ENCODE data around the gene LYST.
A peak's percentile ranks its signal among the peaks of the same experiment; 100 is the strongest.
"Not testable (repeated sequence)": the region's sequence is repeated elsewhere in the genome, so short reads cannot be mapped to it uniquely, and the experiment has no call there.

LYST gene

GRCh38 chr1:235649368-235650163, 217.1 kb downstream of the LYST start, which contains the start of gene GNG4:
TSS of gene GNG4 (minus strand) at chr1:235649784. CDS start at chr1:235583838, 65,946 bp downstream.
- DNase-seq = peak; percentile 28

DNA sequence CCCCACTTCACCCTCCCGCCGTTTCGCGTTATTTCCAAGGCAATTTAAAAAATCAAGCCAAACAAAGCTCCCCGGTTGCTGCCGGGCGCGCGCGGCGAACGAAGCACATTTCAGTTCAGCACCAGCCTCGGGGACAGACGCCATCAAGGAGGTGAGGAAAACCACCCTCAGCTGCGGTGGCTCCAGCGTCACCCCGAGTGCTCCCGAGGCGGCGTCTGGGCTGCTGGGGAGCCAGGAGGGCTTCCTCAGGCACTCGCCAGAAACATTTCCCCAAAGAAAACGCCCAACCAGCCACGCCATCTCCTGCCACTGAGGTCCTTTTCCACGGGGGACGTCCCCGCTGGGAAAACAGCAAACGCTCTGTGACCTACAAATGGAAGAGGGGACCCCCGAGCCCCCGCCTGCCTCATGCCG, 217.7 kb downstream of the LYST start:
- DNase-seq = no peak

DNA sequence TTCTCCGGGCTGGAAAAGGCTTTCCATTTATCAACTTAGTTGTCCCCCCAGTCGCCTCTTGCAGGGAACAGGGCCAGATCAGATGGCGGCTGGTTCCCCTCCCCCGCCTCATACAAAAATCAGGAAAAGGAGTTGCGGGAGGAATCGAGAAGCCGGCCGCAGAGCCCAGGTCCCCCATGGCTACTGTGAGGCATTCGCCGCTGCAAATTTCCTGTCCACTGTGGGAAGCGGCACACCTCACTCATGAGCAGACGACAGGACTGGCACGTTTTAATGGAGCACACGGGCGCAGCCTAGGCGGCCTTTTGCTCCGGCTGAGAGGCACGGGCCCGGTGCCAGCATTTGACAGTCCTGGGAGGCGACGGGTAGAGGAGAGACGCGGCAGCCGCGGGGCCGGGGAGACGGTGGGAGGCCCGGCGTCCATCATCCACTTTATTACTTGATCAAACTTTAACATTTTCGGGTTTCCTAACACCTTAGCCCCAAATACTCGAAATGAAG, 218.2 kb downstream of the LYST start:
- peak; percentile 75 for DNase-seq

DNA sequence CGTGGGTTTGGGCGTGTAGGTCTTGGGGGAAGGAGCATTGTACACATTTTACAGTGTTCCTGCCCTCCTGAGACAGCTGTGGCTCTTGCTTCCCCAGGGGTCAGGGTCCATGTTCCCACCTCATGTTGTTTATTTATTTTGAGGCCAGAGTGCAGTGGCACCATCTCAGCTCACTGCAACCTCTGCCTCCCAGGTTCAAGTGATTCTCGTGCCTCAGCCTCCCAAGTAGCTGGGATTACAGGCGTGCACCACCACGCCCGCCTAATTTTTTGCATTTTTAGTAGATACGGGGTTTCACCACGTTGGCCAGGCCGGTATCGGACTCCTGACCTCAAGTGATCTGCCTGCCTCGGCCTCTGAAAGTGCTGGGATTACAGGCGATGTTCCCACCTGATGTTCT, 219.2 kb downstream of the LYST start:
- DNase-seq = not testable (repeated sequence)

DNA sequence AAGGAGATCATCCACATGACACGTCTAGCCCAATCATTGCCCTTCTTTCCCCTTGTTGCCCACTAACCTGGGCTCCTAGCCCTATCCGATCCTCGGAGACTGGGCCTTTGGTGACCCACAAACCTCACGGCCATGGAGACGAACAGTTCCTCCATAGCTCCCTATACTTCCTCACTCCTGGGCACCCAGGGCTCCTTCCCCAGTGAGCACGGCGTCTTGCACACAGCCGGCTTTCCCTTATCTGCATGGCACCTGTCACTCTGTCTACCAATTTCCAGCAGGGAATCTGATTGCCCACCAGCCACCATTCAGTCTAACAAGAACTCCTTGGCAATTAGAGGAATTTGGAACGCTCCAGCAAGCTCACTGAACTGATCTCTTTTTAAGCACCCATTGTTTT, 220.2 kb downstream of the LYST start:
- DNase-seq = no peak

- DNase-seq = no peak
These were observed 221.9 kb downstream of the LYST start for GRCh38 chr1:235644693-235645305.

- DNase-seq = no peak
These were observed 222.6 kb downstream of the LYST start for GRCh38 chr1:235643837-235644692.

GRCh38 chr1:235642943-235643371, 223.7 kb downstream of the LYST start:
- DNase-seq = no peak

GRCh38 chr1:235642011-235642942, 224.4 kb downstream of the LYST start:
- DNase-seq = peak; percentile 56

DNA sequence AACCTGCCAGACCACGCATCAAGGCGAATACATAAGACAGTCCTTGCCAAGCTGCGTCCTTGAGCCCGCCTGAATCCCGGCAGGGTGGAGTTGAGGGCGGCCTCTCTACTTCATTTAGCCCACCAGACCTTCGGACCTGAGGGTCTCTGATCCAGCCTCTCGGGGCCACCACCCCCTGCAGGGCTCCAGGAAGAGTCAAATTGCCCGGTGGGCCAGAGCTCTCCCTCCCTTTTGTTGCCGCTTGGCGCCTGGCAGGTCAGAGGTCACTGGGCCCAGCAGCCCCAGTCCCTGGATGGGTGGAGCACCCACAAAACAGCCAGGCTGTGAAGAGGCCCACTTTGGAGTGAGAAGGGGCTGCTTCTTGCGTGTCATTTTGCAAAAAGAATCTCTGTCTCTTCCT, 226.1 kb downstream of the LYST start:
- DNase-seq = no peak

DNA sequence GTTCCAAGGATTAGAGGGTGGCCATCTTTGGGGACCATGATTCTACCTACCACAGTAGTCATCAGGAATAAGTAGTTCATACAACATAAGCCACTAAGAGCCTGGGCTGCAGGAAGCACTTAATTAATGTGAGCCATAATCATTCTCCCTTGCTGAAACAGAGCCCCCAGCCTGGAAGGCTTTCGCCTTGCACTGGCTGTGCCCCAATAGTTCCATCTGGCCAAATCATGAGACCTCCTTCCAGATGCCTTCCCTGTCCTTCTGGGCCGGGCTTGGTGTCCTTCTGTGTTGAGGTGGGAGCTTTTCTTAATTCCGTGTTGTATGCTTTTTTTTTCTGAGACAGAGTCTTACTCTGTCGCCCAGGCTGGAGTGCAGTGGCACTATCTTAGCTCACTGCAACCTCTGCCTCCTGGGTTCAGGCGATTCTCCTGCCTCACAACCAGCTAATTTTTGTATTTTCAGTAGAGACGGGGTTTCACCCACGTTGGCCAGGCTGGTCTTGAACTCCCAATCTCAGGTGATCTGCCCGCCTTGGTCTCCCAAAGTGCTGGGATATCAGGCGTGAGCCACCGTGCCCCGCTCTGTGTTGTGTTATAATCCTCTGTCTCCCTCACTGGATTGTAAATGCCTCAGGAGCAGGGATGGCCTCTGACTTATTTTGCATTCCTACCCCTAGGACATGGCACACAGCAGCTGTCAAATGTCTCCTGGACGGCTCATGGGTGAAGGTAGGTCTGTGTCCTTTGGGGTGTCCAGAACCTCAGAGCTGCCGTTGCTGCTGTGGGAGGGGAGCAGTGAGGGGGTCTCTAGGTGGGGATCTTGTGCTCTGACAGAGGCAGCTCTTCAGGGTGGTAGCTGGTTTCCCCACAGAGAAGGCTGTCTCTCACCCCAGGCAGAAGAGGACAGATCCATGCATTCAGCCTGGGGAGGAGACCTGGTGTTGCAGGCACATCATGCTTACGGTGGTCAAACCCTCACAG, 227.2 kb downstream of the LYST start:
- DNase-seq = no peak

- DNase-seq = not testable (repeated sequence)
These were observed 228.1 kb downstream of the LYST start for GRCh38 chr1:235638612-235639011.

GRCh38 chr1:235637756-235638534, 228.8 kb downstream of the LYST start:
- no peak for DNase-seq

DNA sequence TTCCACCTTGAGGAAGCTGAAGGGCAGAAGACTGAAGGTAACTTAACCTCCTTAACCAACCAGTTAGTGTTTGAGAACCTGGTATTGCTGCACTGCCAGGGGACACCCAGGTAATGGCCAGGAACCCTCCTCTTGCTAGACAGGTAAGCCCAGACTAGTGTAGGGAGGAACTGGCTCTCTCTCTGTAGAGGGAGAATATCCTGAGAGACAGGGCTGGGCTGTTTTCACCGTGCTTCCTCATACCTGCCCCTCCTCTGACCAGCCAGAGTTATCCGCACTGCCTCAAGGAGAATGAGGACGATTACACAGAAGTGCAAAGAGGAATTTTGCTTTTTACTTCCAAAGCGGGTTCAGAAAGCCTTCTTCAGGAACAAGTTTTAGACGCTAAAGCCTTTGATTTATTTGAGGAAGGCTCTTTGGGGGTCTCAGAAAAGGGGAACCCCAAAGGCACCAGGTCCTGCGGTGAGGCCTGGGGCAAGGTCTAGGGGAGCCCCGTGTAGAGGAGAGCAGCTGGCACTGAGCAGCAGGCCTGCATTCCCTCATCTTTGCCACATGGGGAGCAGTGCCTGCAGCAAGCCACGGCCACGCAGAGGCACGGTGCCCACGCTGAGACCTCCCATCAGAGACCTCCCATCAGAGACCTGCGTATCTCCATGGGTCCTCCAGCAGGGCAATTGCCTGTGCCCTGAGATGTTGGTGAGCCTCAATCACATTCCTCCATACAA, 230.6 kb downstream of the LYST start:
- DNase-seq = no peak

DNA sequence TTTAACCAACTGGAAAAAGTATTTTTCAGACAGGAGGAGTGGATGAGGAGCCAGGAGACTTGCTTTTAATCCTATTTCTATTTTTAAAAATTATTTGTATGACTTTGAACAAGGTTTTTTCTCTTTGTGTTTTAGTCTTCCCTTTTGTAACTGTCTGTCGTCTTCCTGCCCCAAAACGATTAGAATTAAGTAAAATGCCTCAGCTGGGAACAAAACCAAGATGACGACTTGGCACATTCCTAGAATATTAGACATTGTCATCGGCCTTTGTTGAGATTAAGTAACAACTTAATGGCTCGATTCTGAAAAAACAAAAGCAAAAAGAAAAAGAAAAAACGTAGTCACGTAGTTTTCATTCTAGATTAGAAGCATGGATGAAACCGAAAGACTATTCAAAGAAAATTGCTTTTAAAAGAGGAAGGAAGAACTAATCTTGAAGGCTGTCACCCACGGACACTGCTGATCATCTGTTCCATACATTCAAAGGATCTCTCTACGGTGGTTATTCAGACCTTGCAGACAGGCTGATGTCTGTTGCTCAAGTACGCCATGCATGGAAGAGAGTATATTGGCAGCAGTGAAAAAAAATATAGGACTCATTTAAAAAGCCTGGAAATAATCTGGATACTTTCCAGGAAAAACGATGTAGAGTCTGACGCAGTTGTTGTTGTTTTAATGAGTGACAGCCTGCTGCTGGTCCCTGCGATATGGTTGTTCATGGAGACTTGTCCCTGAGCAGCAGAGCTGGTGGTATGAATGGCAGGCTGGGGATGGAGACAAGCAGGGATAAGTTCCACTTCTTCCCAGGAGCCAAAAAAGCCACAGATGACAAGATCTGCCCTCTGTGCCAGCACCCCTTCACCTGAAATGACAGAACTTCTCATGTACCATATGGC, 234.0 kb downstream of the LYST start:
- no peak for DNase-seq

GRCh38 chr1:235631816-235632215, 234.9 kb downstream of the LYST start:
- DNase-seq = no peak

GRCh38 chr1:235628316-235629005, 238.2 kb downstream of the LYST start:
- no peak for DNase-seq

DNA sequence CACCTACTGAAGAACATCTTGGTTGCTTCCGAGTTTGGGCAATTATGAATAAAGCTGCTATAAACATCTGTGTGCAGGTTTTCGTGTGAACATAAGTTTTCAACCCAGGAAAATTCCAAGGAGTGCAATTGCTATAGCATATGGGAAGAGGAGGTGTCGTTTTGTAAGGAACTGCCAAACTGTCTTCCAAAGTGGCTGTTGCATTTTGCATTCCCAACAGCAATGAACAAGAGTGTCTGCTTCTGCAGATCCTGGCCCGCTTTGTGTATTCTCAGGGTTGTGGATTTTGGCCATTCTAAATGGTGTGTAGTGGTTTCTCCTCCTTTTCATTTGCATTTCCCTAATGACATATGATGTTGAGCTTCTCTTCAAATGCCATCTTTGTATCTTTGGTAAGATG, 240.9 kb downstream of the LYST start:
- no peak for DNase-seq

Data from NCI-H1105 treated with DMSO at 0.1 percent for 48 hours (cell line).